Panc1 (cell line): ENCODE data around the gene LRRIQ1. TPM values are rescaled to one million over a fixed set of nuclear protein-coding genes. Genes with fewer than 3 reads are reported as not detected.

Experiments
- ATAC-seq: fragments of 200-7000 bp; cut with Tn5 transposase; 2 replicates; pipeline ENCODE4 v1.9.1; 2020; ENCODE audit warnings: mild to moderate bottlenecking, moderate library complexity
- BruUV-seq: library from RNA; stranded (reverse); fragments of 400-500 nt; replicated peaks from 2 replicates; lab custom pipeline; 2021; lab: Mats Ljungman, UMichigan
- CTCF ChIA-PET: fragments of 300-600 bp; sonication (Branson Sonifier 250); formaldehyde crosslinking; loops from one replicate; lab custom pipeline; 2022; ENCODE audit warnings: antibody characterized with exemption; lab: Charles Lee
- POLR2A ChIA-PET: fragments of 300-600 bp; sonication (Branson Sonifier 250); formaldehyde crosslinking; loops from one replicate; lab custom pipeline; 2022; ENCODE audit warnings: antibody characterized with exemption; lab: Charles Lee
- DNase-seq: peaks from one replicate; pipeline ENCODE4 v3.0.0-alpha.2; 2010; ENCODE audit warnings: low read depth, low spot score
- H3K27ac ChIP-seq: 2 replicates; pipeline ENCODE4 v1.5.1; 2011; ENCODE audit warnings: mild to moderate bottlenecking, low read length, inconsistent platforms
- H3K27me3 ChIP-seq: fragments of 200-500 bp; sonication (Bioruptor generic); 2 replicates; pipeline ENCODE4 v1.6.0; 2014; ENCODE audit warnings: low read length, inconsistent platforms; ENCODE audit not compliant: control insufficient read depth, insufficient read depth
- H3K36me3 ChIP-seq: fragments of 200-500 bp; sonication (Bioruptor generic); 2 replicates; pipeline ENCODE4 v1.5.1; 2014; ENCODE audit warnings: inconsistent platforms, mild to moderate bottlenecking, low read length, moderate library complexity; ENCODE audit not compliant: control insufficient read depth, insufficient read depth
- H3K4me1 ChIP-seq: 2 replicates; pipeline ENCODE4 v1.5.1; 2011; ENCODE audit warnings: inconsistent platforms, mild to moderate bottlenecking, low read length, moderate library complexity; ENCODE audit not compliant: control insufficient read depth, insufficient read depth
- H3K4me3 ChIP-seq, 2 experiments: 2 replicates each; pipeline ENCODE4 v1.5.1; 2011 to 2012; ENCODE audit warnings: low read depth in 2 of 2, low read length in 2 of 2, mild to moderate bottlenecking in 2 of 2, inconsistent platforms in 1 of 2, moderate library complexity in 1 of 2
- H3K9me3 ChIP-seq: fragments of 200-500 bp; sonication (Bioruptor generic); 2 replicates; pipeline ENCODE4 v1.5.1; 2014; ENCODE audit warnings: low read depth, mild to moderate bottlenecking, inconsistent platforms, low read length, moderate library complexity; ENCODE audit not compliant: control insufficient read depth, insufficient read depth
- POLR2AphosphoS5 ChIP-seq: IDR thresholded peaks from 2 replicates; pipeline ENCODE4 v1.6.1; 2012; ENCODE audit warnings: mild to moderate bottlenecking, low read depth, low read length, moderate library complexity
- REST ChIP-seq, 2 experiments: IDR thresholded peaks; 2 replicates each; pipeline ENCODE4 v1.6.1; 2011 to 2012; ENCODE audit warnings: low read depth in 2 of 2, control low read depth in 1 of 2, low read length in 1 of 2, mild to moderate bottlenecking in 1 of 2, moderate library complexity in 1 of 2; ENCODE audit not compliant: insufficient read depth in 1 of 2
- SIN3A ChIP-seq: IDR thresholded peaks from 2 replicates; pipeline ENCODE4 v1.6.1; 2012; ENCODE audit warnings: low read depth, mild to moderate bottlenecking, low read length, moderate library complexity, borderline replicate concordance; ENCODE audit not compliant: insufficient read depth
- TCF7L2 ChIP-seq: IDR thresholded peaks from 2 replicates; pipeline ENCODE4 v1.6.1; 2011; ENCODE audit warnings: mild to moderate bottlenecking, low read depth, low read length, inconsistent platforms
- in situ Hi-C: cut with HindIII; loops from 2 replicates; pipeline ENCODE4 v1.10.0; 2016; ENCODE audit warnings: low sequenced_read_pairs, low pct_unique_long_range_greater_than_20kb
- intact Hi-C: fragments of 100-400 bp; cut with micrococcal nuclease; formaldehyde crosslinking; loops from one replicate; pipeline ENCODE4 v1.10.0; 2022; ENCODE audit not compliant: unreplicated experiment
- total RNA-seq: library from RNA; stranded (reverse); gene quantifications from one replicate; pipeline ENCODE4 v1.2.1, GENCODE V29; 2021; ENCODE audit not compliant: unreplicated experiment
- TF ChIP-seq, protein P1 (sequence below): fragments of 450-650 bp; IDR thresholded peaks from 2 replicates; pipeline ENCODE4 v1.5.1; 2017; ENCODE audit warnings: mild to moderate bottlenecking

LRRIQ1 gene
- total RNA-seq, 1 experiment from 2014 or later, result 0.15 TPM

- in situ Hi-C loops (no loop called here), intact Hi-C loops (no loop called here)
- DNase-seq (peak; percentile 24), ATAC-seq (no peak)
- Histone ChIP-seq H3K4me3 (no peak overlapping the region), H3K4me1 (no peaks in the 10 kb centered on the region), H3K27ac (no peak overlapping the region), H3K27me3 (no peaks in the 10 kb centered on the region), H3K36me3 (no peaks in the 10 kb centered on the region), H3K9me3 (no peaks in the 10 kb centered on the region)
- TF ChIP-seq SIN3A, result no peak
- no peak for TF ChIP-seq TCF7L2
- no peak for TF ChIP-seq POLR2AphosphoS5
- no peak for TF ChIP-seq REST (IDR thresholded peaks at IDR 0.05; ENCODE audit: insufficient read depth in 1 of 2, low read depth in 2 of 2, low read length in 1 of 2)
- TF ChIP-seq, protein P1, sequence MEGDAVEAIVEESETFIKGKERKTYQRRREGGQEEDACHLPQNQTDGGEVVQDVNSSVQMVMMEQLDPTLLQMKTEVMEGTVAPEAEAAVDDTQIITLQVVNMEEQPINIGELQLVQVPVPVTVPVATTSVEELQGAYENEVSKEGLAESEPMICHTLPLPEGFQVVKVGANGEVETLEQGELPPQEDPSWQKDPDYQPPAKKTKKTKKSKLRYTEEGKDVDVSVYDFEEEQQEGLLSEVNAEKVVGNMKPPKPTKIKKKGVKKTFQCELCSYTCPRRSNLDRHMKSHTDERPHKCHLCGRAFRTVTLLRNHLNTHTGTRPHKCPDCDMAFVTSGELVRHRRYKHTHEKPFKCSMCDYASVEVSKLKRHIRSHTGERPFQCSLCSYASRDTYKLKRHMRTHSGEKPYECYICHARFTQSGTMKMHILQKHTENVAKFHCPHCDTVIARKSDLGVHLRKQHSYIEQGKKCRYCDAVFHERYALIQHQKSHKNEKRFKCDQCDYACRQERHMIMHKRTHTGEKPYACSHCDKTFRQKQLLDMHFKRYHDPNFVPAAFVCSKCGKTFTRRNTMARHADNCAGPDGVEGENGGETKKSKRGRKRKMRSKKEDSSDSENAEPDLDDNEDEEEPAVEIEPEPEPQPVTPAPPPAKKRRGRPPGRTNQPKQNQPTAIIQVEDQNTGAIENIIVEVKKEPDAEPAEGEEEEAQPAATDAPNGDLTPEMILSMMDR, result no peak
- ChIA-PET POLR2A (no interaction called here), CTCF (no interaction called here)
- no TSS peak for BruUV-seq
Measured at GRCh38 chr12:85016413-85016812, 19.7 kb upstream of the LRRIQ1 start.

DNA sequence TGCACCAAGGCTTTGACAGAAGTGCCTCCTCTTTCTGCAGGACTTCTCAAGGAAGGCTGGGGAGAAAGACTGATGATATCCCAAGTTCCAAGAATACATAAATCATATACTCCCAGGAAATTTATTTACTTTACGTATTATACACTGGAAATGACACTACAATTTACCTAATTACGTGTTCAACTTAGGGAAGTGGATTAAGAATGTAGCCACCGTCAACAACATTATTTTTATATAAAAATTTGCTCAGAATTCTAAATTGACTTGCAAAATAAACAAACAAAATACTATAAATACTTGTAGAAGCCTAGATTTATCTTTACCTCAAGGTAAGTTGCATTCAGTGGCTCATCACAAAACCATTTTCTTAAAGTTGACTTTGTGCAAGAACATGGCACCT is 19.0 kb upstream of the LRRIQ1 start:
- CTCF ChIA-PET, result no interaction called here
- no TSS peak for BruUV-seq
- POLR2A ChIA-PET, result no interaction called here
- intact Hi-C loops, result no loop called here
- no peak overlapping the region for H3K4me3 ChIP-seq
- ATAC-seq (no peak), DNase-seq (no peak)
- no peaks in the 10 kb centered on the region for H3K36me3 ChIP-seq
- TF ChIP-seq REST (IDR thresholded peaks at IDR 0.05; ENCODE audit: insufficient read depth in 1 of 2, low read depth in 2 of 2, low read length in 1 of 2), result no peak
- no peak for TF ChIP-seq POLR2AphosphoS5
- TF ChIP-seq, protein P1, result no peak
- TF ChIP-seq TCF7L2, result no peak
- TF ChIP-seq SIN3A, result no peak
- no peaks in the 10 kb centered on the region for H3K27me3 ChIP-seq
- H3K4me1 ChIP-seq, result no peaks in the 10 kb centered on the region
- no peaks in the 10 kb centered on the region for H3K9me3 ChIP-seq
- in situ Hi-C loops, result no loop called here
- no peak overlapping the region for H3K27ac ChIP-seq
